Gastroesophageal sphincter (tissue), 4 donors: ENCODE measurements around the gene ARHGAP26. TPM values are rescaled to one million over a fixed set of nuclear protein-coding genes. Genes with fewer than 3 reads are reported as not detected.

Experiments
- ATAC-seq: fragments of 150-250 bp; one replicate; pipeline ENCODE4 v1.9.1; 2016; ENCODE audit warnings: mild to moderate bottlenecking, moderate library complexity
- H3K27ac ChIP-seq, 4 donors: fragments of 200-600 bp; sonication (generic) in 3 of 4; 1 replicate in 3 of 4; 2 replicates in 1 of 4; pipeline ENCODE4 v1.5.1; 2016 to 2019
- H3K27me3 ChIP-seq: fragments of 200-600 bp; sonication (generic); one replicate; pipeline ENCODE4 v1.5.1; 2019
- H3K36me3 ChIP-seq, 2 donors: fragments of 200-600 bp; sonication (generic); one replicate each; pipeline ENCODE4 v1.5.1; 2019; ENCODE audit warnings: control low read depth in 1 of 2
- H3K4me1 ChIP-seq, 3 donors: fragments of 200-600 bp; sonication (generic); 1 replicate in 2 of 3; 2 replicates in 1 of 3; pipeline ENCODE4 v1.5.1; 2016 to 2019; ENCODE audit warnings: control low read depth in 2 of 3
- H3K4me3 ChIP-seq, 2 donors: fragments of 200-600 bp; sonication (generic); one replicate each; pipeline ENCODE4 v1.5.1; 2019; ENCODE audit warnings: mild to moderate bottlenecking in 1 of 2, moderate library complexity in 1 of 2
- H3K9me3 ChIP-seq, 3 donors: fragments of 200-600 bp; sonication (generic); one replicate each; pipeline ENCODE4 v1.5.1; 2017 to 2019; ENCODE audit warnings: control low read depth in 2 of 3
- EP300 ChIP-seq: sonication (generic); formaldehyde crosslinking; IDR thresholded peaks from one replicate; pipeline ENCODE4 v1.6.1; 2017; ENCODE audit warnings: antibody characterized with exemption, mild to moderate bottlenecking
- POLR2A ChIP-seq, 2 donors: fragments of 450-650 bp; IDR thresholded peaks; one replicate each; pipeline ENCODE4 v1.6.1; 2017; ENCODE audit warnings: antibody characterized with exemption in 2 of 2, mild to moderate bottlenecking in 2 of 2, moderate library complexity in 1 of 2
- POLR2AphosphoS5 ChIP-seq: sonication (generic); formaldehyde crosslinking; IDR thresholded peaks from one replicate; pipeline ENCODE4 v1.6.1; 2017; ENCODE audit warnings: antibody characterized with exemption
- WGBS, 2 donors: methylation state at CpG; one replicate each; pipeline ENCODE4 v1.1.5; 2018; ENCODE audit warnings: low coverage in 1 of 2; 5-methylcytosine and 5-hydroxymethylcytosine counted together
- total RNA-seq, 4 donors: library from RNA; depleted of rRNA; stranded (reverse); fragments of >200 nt; gene quantifications; one replicate each; pipeline ENCODE4 v1.1.0, GENCODE V29; 2016
- TF ChIP-seq, protein P1 (sequence below), 4 experiments: fragments of 200-600 bp in 2 of 4; fragments of 450-650 bp in 2 of 4; sonication (generic) in 1 of 4; IDR thresholded peaks; one replicate each; pipeline ENCODE4 v1.5.1; 2017 to 2019; ENCODE audit warnings: antibody characterized with exemption in 4 of 4, mild to moderate bottlenecking in 2 of 4, moderate library complexity in 2 of 4

Gene ARHGAP26
- total RNA-seq, 4 donors from 2014 or later: 15.2 to 41.7 (median 31.7) TPM

DNA sequence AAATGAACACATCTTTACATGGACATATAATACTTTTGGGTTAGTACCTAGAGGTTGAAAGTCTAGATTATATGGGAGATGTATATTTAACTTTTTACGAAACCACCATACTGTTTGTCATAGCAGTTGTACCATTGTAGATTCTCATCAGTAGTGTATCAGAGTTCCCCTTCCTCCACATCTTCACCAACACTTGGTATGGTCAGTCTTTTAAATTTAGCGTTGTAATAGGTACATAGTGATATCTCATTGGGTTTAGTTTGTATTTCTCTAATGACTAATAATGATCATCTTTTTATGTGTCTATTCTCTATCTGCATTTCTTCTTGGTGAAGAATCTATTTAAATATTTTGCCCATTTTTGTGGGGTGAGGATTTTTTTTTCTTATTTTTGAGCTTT is 495.8 kb downstream of the ARHGAP26 start:
- Histone ChIP-seq H3K36me3 (no peaks in the 10 kb centered on the region), H3K27me3 (no peaks in the 10 kb centered on the region), H3K9me3 (peaks cover 0 to 19% (median 0%) of the 10 kb centered on the region in 3 donors), H3K4me3 (no peak overlapping the region), H3K4me1 (no peaks in the 10 kb centered on the region), H3K27ac (no peak overlapping the region)
- no peak for ATAC-seq
- TF ChIP-seq POLR2AphosphoS5 (no peak), POLR2A (IDR thresholded peaks at IDR 0.05) (no peak), EP300 (no peak)
- TF ChIP-seq, protein P1, sequence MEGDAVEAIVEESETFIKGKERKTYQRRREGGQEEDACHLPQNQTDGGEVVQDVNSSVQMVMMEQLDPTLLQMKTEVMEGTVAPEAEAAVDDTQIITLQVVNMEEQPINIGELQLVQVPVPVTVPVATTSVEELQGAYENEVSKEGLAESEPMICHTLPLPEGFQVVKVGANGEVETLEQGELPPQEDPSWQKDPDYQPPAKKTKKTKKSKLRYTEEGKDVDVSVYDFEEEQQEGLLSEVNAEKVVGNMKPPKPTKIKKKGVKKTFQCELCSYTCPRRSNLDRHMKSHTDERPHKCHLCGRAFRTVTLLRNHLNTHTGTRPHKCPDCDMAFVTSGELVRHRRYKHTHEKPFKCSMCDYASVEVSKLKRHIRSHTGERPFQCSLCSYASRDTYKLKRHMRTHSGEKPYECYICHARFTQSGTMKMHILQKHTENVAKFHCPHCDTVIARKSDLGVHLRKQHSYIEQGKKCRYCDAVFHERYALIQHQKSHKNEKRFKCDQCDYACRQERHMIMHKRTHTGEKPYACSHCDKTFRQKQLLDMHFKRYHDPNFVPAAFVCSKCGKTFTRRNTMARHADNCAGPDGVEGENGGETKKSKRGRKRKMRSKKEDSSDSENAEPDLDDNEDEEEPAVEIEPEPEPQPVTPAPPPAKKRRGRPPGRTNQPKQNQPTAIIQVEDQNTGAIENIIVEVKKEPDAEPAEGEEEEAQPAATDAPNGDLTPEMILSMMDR (IDR thresholded peaks at IDR 0.05): no peak
- WGBS, 2 donors: 96 to 97% methylated on average over 2 of the region's 2 CpGs

DNA sequence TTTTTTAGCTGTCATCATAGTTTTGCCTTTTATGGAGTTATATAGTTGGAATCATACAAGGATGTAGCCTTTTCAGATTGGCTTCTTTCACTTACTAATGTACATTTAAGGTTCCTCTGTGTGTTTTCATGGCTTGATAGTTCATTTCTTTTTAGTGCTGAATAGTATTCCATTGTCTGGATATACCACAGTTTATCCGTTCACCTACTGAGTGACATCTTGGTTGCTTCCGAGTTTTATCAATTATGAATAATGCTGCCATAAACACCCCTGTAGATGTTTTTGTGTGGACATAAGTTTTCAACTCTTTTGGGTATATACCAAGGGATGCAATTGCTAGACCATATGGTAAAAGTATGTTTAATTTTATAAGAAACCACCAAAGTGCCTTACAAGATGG is 497.0 kb downstream of the ARHGAP26 start:
- no peak for TF ChIP-seq POLR2A (IDR thresholded peaks at IDR 0.05)
- no peak for TF ChIP-seq EP300
- TF ChIP-seq, protein P1 (IDR thresholded peaks at IDR 0.05): no peak
- no peak for TF ChIP-seq POLR2AphosphoS5
- no peak overlapping the region for H3K4me3 ChIP-seq
- no peaks in the 10 kb centered on the region for H3K27me3 ChIP-seq
- H3K9me3 ChIP-seq: peaks cover 0 to 19% (median 0%) of the 10 kb centered on the region in 3 donors
- no peaks in the 10 kb centered on the region for H3K4me1 ChIP-seq
- no peak overlapping the region for H3K27ac ChIP-seq
- H3K36me3 ChIP-seq: no peaks in the 10 kb centered on the region
- ATAC-seq: no peak
- 88 to 100% methylated on average over 2 of the region's 2 CpGs for WGBS, 2 donors

DNA sequence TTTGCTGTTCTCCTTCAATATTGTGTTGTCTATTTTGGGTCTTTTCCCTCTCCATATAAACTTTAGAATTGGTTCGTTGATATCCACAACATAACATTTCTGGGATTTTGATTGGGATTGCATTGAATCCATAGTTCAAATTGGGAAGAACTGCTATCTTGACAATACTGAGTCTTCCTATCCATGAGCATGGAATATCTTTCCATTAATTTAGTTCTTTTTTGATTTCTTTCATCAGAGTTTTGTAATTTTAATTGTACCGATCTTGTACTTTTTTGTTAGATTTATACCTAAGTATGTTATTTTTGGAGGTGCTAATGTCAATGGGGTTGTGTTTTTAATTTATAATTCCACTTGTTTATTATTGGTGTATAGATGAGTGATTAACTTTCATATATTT is 498.2 kb downstream of the ARHGAP26 start:
- Histone ChIP-seq H3K9me3 (peaks cover 0 to 19% (median 0%) of the 10 kb centered on the region in 3 donors), H3K27me3 (no peaks in the 10 kb centered on the region), H3K27ac (no peak overlapping the region), H3K4me1 (no peaks in the 10 kb centered on the region), H3K36me3 (no peaks in the 10 kb centered on the region), H3K4me3 (no peak overlapping the region)
- TF ChIP-seq POLR2AphosphoS5 (no peak), POLR2A (IDR thresholded peaks at IDR 0.05) (no peak), EP300 (no peak)
- TF ChIP-seq, protein P1 (IDR thresholded peaks at IDR 0.05): no peak
- no peak for ATAC-seq
- WGBS, 2 donors: 100% methylated on average over 1 to 2 of the region's 2 CpGs

DNA sequence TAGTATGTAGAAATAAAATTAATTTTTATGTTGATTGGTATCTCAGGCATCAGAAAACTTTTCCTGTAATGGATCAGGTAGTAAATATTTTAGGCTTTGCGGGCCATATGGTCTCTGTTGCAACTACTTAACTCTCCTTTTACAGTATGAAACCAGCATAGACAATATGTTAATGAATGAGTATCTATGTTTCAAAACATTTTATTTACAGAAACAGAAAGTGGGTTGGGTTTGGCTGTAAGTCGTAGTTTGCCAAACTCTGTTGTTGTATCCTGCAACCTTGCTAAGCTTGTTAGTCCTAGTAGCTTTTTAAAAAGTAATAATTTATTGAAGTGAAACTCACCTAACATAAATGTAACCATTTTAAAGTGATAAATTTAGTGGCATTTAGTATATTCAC is 501.3 kb downstream of the ARHGAP26 start:
- Histone ChIP-seq H3K36me3 (no peaks in the 10 kb centered on the region), H3K9me3 (peaks cover 0 to 19% (median 0%) of the 10 kb centered on the region in 3 donors), H3K27me3 (no peaks in the 10 kb centered on the region), H3K27ac (no peak overlapping the region), H3K4me3 (no peak overlapping the region), H3K4me1 (no peaks in the 10 kb centered on the region)
- TF ChIP-seq POLR2A (IDR thresholded peaks at IDR 0.05) (no peak), POLR2AphosphoS5 (no peak), EP300 (no peak)
- TF ChIP-seq, protein P1 (IDR thresholded peaks at IDR 0.05): no peak
- 89 to 95% methylated on average over 2 of the region's 2 CpGs for WGBS, 2 donors
- no peak for ATAC-seq

DNA sequence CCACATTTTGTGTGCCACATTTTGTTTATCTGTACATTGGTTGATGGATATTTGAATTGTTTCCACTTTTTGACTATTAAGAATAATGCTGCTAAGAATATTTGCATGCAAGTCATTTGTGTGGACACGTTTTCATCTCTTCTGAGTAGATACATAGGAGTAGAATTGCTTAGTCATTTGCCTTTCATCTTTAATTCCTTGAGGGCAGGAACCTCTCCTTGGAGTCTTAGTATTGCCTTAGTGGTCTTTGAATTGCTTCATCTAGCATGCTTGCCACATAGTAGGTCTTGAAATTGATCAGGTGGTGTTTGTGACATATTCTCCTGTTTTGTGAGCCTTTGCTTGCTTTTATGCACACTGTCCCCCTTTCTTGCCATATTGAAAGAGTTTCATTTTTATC is 504.8 kb downstream of the ARHGAP26 start:
- TF ChIP-seq POLR2AphosphoS5: no peak
- TF ChIP-seq POLR2A (IDR thresholded peaks at IDR 0.05): no peak
- TF ChIP-seq, protein P1 (IDR thresholded peaks at IDR 0.05): no peak
- TF ChIP-seq EP300: no peak
- WGBS, 2 donors: 50 to 78% methylated on average over 1 of the region's 1 CpG

More for the DNA sequence above, 504.8 kb downstream of the ARHGAP26 start:
- H3K9me3 ChIP-seq: no peaks in the 10 kb centered on the region
- no peak for ATAC-seq
- H3K4me1 ChIP-seq: peaks cover 0 to 4% (median 0%) of the 10 kb centered on the region in 3 donors
- H3K36me3 ChIP-seq: peaks cover 0 to 12% of the 10 kb centered on the region in 2 donors
- no peaks in the 10 kb centered on the region for H3K27me3 ChIP-seq
- H3K4me3 ChIP-seq: no peak overlapping the region
- no peak overlapping the region for H3K27ac ChIP-seq
